ENCODE results near the gene DEUP1.

Gene DEUP1

GRCh38 chr11:93481279-93481678 is 150.7 kb downstream of the DEUP1 start:
- FAIRE-seq = no peak

GRCh38 chr11:93481696-93482095 is 151.2 kb downstream of the DEUP1 start:
- no peak for FAIRE-seq

GRCh38 chr11:93482556-93482955 is 152.0 kb downstream of the DEUP1 start:
- FAIRE-seq = no peak

- FAIRE-seq = no peak
Observed at GRCh38 chr11:93484716-93485115, 154.2 kb downstream of the DEUP1 start.

GRCh38 chr11:93485983-93486382 is 155.4 kb downstream of the DEUP1 start:
- no peak for FAIRE-seq

GRCh38 chr11:93487032-93487483 is 156.5 kb downstream of the DEUP1 start:
- FAIRE-seq = no peak

Measured in islet of Langerhans (tissue), 1 donor.